NCI-H82 treated with DMSO at 0.1 percent for 48 hours (cell line): ENCODE data around the gene EGLN1.

Experiments used
- DNase-seq: peaks from one replicate; lab custom pipeline; 2025; ENCODE audit not compliant: unreplicated experiment; lab: John Stamatoyannopoulos, UW

EGLN1 gene

GRCh38 chr1:231334079-231334666 is 87.9 kb downstream of the EGLN1 start:
- DNase-seq = no peak

GRCh38 chr1:231332761-231333160 is 89.3 kb downstream of the EGLN1 start:
- DNase-seq = no peak

GRCh38 chr1:231329483-231329882 is 92.6 kb downstream of the EGLN1 start:
- no peak for DNase-seq

- DNase-seq = no peak
These were observed 94.5 kb downstream of the EGLN1 start for GRCh38 chr1:231327617-231328016.

- DNase-seq = no peak
These were observed 95.8 kb downstream of the EGLN1 start for GRCh38 chr1:231326248-231326647.

- no peak for DNase-seq
These were observed 97.4 kb downstream of the EGLN1 start for GRCh38 chr1:231324660-231325059.

GRCh38 chr1:231322880-231323530 is 99.1 kb downstream of the EGLN1 start:
- DNase-seq = no peak

GRCh38 chr1:231319080-231319479 is 103.0 kb downstream of the EGLN1 start:
- no peak for DNase-seq

- DNase-seq = no peak
These were observed 103.5 kb downstream of the EGLN1 start for GRCh38 chr1:231318568-231318967.

- DNase-seq = no peak
These were observed 104.1 kb downstream of the EGLN1 start for GRCh38 chr1:231318015-231318355.

GRCh38 chr1:231317306-231318014 is 104.6 kb downstream of the EGLN1 start:
- DNase-seq = no peak

- DNase-seq = no peak
These were observed 106.2 kb downstream of the EGLN1 start for GRCh38 chr1:231315887-231316286.
